ENCODE results near the gene RBPMS2.

- TF ChIP-seq, protein P1, sequence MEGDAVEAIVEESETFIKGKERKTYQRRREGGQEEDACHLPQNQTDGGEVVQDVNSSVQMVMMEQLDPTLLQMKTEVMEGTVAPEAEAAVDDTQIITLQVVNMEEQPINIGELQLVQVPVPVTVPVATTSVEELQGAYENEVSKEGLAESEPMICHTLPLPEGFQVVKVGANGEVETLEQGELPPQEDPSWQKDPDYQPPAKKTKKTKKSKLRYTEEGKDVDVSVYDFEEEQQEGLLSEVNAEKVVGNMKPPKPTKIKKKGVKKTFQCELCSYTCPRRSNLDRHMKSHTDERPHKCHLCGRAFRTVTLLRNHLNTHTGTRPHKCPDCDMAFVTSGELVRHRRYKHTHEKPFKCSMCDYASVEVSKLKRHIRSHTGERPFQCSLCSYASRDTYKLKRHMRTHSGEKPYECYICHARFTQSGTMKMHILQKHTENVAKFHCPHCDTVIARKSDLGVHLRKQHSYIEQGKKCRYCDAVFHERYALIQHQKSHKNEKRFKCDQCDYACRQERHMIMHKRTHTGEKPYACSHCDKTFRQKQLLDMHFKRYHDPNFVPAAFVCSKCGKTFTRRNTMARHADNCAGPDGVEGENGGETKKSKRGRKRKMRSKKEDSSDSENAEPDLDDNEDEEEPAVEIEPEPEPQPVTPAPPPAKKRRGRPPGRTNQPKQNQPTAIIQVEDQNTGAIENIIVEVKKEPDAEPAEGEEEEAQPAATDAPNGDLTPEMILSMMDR (conservative IDR thresholded peaks at IDR 0.05; ENCODE audit: low read depth, low read length), result no peak
- no peak for TF ChIP-seq SMC3 (IDR thresholded peaks at IDR 0.05; ENCODE audit: low read depth, low read length)
- TF ChIP-seq MAFK (IDR thresholded peaks at IDR 0.05; ENCODE audit: low read depth, low read length), result no peak
- TF ChIP-seq RCOR1 (IDR thresholded peaks at IDR 0.05; ENCODE audit: insufficient replicate concordance, low read length), result no peak
Measured at GRCh38 chr15:64806509-64806908, 31.1 kb upstream of the RBPMS2 start.

Data from IMR-90 (cell line).